Astrocyte of the cerebellum (primary cell): Measurements from ENCODE around the gene ATXN1.

Experiments used
- DNase-seq: peaks from one replicate; pipeline ENCODE4 v3.0.0-alpha.2; 2011; ENCODE audit warnings: low read depth
- H3K4me3 ChIP-seq: 2 replicates; pipeline ENCODE4 v1.5.1; 2011; ENCODE audit warnings: mild to moderate bottlenecking, low read depth, low read length, moderate library complexity
- in situ Hi-C: cut with HindIII; loops from 2 replicates; pipeline ENCODE4 v1.10.0; 2017; ENCODE audit warnings: low sequenced_read_pairs
- TF ChIP-seq, protein P1 (sequence below): IDR thresholded peaks from 2 replicates; pipeline ENCODE4 v1.5.1; 2012; ENCODE audit warnings: low read length, low read depth, moderate library complexity, mild to moderate bottlenecking; ENCODE audit errors: missing control alignments

ATXN1 gene

DNA sequence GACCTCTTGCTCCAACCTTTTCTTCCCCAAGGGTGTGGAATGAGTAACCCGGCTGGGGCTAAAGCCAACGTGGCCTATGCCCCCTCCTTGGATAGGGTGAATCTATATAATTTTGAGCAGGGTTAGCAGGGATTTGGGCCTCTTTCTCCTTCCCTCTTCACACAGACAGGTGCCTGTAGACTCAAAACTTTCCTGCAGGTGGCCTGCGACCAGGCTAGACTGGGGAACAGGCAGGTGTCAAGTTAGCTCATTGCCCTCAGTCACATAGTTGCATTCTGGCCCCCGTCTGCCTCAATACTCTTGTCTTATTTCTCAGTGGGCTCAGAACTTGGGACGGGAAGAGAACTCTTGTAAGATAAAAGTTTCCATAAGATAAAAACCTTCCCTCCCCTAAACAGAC lies 243.0 kb downstream of the ATXN1 start:
- TF ChIP-seq, protein P1, sequence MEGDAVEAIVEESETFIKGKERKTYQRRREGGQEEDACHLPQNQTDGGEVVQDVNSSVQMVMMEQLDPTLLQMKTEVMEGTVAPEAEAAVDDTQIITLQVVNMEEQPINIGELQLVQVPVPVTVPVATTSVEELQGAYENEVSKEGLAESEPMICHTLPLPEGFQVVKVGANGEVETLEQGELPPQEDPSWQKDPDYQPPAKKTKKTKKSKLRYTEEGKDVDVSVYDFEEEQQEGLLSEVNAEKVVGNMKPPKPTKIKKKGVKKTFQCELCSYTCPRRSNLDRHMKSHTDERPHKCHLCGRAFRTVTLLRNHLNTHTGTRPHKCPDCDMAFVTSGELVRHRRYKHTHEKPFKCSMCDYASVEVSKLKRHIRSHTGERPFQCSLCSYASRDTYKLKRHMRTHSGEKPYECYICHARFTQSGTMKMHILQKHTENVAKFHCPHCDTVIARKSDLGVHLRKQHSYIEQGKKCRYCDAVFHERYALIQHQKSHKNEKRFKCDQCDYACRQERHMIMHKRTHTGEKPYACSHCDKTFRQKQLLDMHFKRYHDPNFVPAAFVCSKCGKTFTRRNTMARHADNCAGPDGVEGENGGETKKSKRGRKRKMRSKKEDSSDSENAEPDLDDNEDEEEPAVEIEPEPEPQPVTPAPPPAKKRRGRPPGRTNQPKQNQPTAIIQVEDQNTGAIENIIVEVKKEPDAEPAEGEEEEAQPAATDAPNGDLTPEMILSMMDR, result no peak
- in situ Hi-C loops, result loop anchor here (25.0 kb wide), 1 partner anchor 244 kb away; the partner anchor contains the start of gene ATXN1
- DNase-seq, result no peak
- no peak overlapping the region for H3K4me3 ChIP-seq

DNA sequence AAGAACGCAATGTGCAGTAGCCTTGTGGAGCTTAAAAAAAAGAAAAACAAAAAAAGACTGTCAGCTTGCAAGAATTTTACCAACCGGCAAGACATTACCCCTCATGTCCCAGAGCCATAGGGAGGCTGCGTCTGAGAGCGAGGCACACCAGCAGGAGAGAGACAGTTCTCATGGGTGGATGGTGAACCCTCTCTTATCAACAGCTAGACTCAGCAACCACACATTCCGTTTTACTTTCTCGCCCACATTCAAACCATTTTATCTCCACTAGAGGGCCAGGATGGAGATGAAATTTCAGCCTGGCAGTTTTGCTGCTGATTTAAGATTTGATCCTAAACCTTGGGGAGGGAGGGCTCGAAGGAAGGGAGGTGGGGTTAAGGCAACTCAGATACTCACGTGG lies 247.0 kb downstream of the ATXN1 start:
- no peak overlapping the region for H3K4me3 ChIP-seq
- in situ Hi-C loops, result loop anchor here (25.0 kb wide), 1 partner anchor 248 kb away; the partner anchor contains the start of gene ATXN1
- DNase-seq, result peak; percentile 45
- TF ChIP-seq, protein P1, result peak; percentile 67

DNA sequence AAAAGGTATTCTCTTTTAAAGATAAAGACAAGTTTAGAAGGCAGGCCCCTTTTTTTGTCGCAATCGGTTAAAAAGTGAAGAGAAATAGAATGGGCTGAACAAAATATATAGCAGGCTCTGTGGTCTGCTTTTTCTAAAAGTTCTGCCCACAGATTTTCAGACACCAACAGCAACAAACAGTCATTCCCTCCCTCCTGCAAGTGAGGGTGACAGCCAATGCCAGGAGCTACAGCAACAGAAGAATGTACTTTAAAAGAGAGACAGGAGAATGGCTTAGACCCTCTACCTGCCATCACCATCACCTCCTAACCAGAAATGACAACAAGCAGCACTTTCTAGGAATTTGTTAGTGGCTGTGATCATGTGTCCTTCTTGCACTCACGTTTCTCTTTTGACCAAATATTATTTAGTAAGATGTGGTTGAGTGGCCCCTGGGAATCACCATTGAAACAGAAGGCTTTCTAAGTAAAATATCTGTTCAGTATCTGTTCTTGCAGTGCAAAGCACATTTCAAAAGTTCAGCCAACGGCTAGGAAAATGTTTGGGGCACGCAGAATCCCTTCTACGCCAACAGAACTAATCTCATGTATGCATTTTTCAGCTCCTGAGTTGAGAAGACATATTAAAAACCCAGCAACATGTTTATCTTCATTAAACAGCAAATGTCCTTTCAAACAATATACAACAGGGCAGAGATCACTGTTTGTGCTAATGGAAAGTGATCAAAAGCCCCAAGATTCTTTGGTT lies 248.5 kb downstream of the ATXN1 start:
- TF ChIP-seq, protein P1, result no peak
- no peak for DNase-seq
- in situ Hi-C loops, result loop anchor here (25.0 kb wide), 1 partner anchor 250 kb away; the partner anchor contains the start of gene ATXN1
- no peak overlapping the region for H3K4me3 ChIP-seq

DNA sequence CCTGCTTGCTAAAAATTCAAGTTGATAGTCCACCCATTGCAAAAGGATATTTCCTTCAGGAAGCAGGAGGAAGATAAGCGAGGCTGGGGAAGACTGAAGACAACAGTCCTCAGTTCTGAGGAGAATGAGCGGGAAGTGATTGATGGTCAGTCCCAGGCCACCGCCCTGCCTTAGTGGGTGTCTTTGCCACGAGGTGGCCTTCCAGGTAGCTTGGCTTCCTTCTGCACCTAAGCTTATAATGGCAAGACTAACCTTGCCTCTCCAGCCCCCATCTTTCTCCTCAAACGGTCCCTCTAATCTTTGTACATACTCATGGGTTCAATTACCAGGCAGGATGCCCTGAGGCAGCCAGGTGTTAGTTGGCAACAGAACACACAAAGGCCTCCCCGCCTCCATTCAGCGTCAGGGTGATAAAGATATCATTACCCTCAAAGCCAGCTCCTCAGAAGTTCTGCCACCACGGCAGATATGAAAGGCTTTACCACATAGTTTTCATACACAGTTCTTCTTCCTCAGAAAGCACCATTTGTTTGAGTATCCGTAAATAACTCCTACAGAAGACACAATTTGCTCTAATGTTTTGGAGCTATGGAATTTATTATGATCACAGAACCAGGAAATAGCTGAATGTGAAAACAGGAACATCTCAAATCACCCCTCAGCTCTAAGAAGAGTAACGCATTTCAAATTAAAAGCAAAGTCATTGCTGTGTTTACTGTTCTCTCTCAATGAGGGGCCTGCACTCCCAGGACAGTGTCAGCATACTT lies 249.4 kb downstream of the ATXN1 start:
- TF ChIP-seq, protein P1, result no peak
- H3K4me3 ChIP-seq, result no peak overlapping the region
- no peak for DNase-seq
- in situ Hi-C loops, result loop anchor here (25.0 kb wide), 1 partner anchor 250 kb away; the partner anchor contains the start of gene ATXN1

DNA sequence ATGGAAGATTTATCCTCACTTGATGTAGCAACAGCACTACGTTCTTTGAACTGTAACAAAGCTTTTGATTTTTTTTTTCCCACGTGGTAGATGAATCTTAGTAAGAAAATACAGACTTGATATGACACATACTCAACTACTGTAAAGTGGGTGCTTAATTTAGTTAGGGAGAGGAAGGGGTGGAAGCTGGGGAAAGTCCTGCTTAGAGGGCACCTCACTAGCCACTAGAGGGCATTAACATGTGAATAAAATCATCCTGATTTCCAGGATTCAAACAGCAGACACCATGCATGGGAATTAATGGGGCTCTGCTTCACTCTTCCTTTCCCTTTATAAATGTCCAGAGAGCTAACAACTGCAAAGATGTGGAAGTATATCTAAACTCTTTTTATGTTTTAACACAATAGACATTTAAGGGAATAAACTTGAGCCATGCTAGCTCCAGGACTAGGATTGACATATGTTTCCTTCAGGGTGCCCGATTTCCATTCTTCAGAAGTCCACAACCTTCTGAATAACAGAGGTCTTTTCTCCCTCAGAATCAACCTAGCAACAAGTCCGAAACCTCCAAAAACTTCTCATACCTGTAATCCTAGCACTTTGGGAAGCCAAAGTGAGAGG lies 250.1 kb downstream of the ATXN1 start:
- peak; percentile 20 for DNase-seq
- no peak overlapping the region for H3K4me3 ChIP-seq
- TF ChIP-seq, protein P1, result peak; percentile 67
- in situ Hi-C loops, result loop anchor here (25.0 kb wide), 1 partner anchor 251 kb away; the partner anchor contains the start of gene ATXN1

DNA sequence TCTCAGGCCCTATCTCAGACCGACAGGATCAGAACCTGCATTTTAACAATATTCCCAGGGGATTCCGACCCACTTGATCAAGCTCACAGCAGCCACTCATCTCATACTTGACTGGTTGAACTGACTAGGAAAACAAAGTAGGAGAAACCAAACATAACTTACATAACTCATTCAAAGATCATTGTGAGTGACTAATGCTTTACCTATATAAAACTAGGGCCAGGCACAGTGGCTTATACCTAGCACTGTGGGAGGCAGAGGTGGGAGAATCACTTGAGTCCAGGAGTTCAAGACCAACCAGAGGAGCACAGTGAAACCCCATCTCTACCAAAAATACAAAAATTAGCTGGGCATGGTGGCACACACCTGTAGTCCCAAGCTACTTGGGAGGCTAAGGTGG lies 251.0 kb downstream of the ATXN1 start:
- no peak overlapping the region for H3K4me3 ChIP-seq
- in situ Hi-C loops, result loop anchor here (25.0 kb wide), 1 partner anchor 252 kb away; the partner anchor contains the start of gene ATXN1

More for the DNA sequence above, 251.0 kb downstream of the ATXN1 start:
- TF ChIP-seq, protein P1, result no peak
- DNase-seq, result no peak
